GM21423 (cell line): ENCODE data around the gene LTBP2.
"Not testable (repeated sequence)": the region's sequence is repeated elsewhere in the genome, so short reads cannot be mapped to it uniquely, and the experiment has no call there.

ENCODE experiments used
- ATAC-seq: cut with Tn5 transposase; IDR thresholded peaks from one replicate; pipeline ENCODE4 v1.9.1; 2021; ENCODE audit warnings: mild to moderate bottlenecking, moderate library complexity; ENCODE audit not compliant: unreplicated experiment

Gene LTBP2

DNA sequence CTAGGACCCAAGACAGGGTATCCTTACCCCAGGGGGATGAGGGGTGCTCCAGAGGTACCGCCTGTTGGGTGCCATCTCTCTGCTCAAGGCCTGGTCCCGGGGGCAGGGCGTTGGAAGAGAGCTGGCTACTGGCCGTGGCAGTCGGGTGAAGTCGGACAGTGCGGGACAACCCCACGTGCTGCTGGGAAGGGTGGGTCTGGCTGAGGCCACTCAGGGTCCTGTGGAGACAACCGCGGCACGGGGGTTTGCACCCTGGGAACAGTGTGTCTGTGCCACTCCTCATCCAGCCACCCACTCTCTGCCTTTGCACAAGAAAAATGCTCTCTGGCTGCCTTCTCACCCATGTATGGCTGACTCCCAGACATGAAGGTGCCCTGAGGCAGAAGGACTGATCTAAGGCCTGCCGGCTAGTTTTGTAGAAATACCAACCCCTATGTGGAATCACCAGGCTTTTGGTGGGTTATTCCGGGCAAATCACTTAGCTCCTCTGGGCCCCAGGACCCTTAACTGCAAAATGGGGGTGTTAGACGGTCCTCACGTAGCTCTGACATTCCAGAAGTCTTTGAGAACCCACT lies 56.5 kb downstream of the LTBP2 start:
- no peak for ATAC-seq

DNA sequence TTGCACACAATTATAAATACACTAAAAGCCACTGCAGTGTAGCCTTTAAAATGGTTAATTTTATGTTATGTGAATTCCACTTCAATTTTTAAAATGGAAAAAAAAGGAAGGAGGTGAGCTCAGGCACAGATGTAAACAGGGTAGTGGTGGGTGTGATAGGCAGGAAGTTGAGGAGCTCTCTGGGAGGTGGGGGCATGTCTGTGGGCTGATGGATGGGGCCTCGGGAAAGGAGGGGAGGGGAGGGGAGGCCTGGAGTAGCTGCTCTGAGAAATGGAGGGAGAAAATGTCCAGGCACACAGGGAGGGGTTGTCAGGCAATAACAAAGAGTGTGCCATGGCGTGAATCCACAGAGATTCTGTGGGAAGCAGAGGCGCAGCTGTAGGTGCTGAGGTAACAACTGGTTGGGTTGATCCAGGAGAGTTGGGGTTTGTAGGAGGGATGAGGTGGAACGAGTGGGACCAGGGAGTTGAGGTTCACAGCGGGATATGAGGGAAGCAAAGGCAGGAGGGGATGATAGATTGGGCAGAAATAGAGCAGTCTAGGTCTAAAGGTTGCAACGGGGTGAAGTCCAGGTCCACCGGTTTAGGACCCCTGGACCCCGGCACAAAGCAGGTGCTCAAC lies 57.2 kb downstream of the LTBP2 start:
- ATAC-seq = no peak

DNA sequence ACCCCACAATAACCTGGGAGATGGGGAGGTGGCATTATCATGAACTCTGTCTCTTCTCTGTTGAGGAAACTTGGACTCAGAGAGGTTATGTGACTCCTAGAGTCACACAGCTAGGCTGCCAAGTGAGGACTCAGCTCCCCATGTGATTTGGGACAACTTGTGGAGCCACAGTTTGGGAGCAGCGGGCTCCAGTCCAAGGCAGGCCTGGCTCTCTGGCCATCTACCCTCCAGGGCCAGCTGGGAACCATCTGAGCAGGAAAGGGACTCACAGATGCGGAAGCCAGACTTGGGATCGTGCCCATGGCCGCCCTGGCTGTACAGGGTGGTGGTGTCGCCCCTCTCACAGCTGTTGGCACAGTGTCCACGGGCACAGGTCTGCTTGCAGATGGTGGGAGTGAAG lies 59.4 kb downstream of the LTBP2 start:
- no peak for ATAC-seq

DNA sequence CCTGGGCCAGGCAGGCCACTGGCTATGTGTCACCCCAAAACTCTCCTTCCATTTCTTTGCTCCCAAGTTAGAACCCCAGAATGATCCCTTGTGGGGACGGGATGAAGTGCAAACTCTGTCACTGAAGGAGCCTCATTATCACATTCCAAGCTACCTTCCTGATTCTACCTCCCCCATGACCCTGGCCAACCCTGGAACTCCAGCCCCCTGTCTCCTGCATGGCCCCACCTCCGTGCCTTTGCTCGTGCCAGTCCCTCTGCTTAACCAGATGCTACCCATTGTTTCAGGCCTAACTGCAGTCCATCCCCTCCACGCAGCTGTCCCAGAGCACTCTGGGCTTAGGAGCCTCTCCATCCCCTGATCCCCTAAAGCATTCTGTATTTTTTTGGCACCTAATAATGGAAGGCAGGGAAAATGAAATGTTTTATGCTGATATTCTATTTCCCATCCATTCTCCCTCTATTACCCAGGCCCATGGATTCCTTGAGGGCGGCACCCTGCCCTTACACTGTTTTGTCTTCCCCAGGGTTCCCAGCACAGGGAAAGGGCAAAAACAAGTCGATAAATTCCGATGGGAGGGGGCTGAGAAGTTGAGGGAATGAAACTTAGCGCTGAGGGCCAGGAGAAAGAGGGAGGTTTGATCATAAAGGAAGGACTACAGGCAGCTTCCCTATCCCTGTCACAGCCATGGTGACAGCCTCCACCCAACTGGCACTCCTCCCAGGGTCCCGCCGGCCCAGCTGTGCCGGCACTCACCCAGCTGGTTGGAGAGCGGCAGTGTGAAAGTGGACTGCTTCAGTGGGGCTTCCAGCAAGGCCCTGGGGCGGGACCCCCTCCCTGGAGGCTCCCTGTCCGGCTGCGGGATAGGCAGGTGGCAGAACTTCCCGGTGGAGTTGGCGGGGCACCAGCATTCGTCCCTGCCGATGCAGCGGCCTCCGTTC lies 60.3 kb downstream of the LTBP2 start:
- ATAC-seq = no peak

DNA sequence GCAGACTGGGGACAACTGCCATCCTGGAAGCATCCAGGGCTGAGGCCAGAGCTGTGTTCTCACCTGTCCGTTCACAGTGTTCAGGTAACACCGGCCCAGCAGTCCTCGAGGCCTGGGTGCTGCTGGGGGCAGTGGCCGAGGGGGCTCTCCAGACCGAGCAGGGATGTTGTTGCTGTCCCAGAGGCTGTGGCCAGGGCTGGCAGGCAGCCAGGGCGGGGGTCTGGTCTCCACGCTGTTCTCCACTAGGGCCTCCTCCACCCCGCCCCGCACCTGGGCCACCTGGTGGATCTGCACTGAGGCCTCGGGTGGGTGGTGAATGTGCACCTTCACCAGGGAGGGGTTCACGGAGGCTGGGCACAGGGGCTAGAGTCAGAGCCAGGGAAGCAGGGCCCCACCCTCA lies 61.0 kb downstream of the LTBP2 start:
- ATAC-seq = no peak

DNA sequence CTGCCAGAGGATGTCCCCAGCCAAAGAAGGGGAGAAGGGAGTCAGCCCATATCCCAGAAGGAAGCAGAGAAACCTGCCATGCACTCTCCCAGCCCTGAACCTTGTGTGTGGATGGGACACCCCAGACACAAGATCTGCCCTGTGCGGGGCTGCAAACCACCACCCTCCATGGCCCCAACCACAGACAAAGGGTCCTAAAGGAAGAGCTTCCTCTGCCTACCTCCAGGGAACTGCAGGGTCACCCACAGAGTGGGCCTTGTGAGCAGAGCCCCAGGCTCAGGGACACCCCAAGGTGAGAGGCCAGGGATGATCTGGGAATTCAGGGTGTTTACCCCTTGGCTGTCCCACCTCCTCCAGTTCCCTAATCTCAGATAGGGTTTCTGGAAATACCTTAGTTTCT lies 62.0 kb downstream of the LTBP2 start:
- ATAC-seq = no peak

DNA sequence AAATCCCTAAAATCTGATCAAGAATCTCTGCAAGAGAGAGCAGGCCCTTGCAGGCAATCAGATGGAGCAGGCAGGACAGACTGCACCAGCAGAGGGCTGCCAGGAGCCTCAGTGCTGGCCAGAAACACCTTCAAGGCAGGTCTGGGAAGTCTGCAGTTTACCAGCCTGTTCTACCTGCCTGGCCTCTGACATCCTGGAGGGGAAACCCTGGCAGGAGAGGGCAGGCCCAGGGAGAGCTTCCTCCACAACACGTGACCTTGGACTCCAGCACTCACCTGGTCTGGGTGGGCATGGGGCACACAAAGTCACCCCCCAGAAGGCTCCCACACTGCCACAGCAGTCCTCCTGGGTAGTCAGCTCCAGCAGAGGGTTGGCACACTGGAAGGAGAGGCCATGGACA lies 62.4 kb downstream of the LTBP2 start:
- no peak for ATAC-seq

DNA sequence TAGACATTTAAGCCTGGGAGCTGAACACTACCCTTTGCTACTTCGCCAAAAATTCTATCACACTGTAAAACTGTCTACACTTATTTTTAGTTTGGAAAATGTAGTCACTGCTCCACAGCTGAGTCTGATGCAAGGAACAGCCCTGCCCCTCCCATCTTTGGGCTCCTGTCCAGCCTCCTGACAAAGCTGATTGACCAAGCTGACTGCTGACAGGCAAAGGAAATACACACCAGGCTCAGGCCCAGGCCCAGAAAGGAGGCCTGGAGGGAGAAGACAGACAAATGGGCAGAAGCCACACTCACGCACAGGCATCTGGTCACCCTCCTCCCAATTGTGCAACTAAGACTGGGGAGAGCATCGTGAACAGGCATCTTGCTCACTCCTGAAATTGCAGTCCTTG lies 63.2 kb downstream of the LTBP2 start:
- ATAC-seq = no peak

DNA sequence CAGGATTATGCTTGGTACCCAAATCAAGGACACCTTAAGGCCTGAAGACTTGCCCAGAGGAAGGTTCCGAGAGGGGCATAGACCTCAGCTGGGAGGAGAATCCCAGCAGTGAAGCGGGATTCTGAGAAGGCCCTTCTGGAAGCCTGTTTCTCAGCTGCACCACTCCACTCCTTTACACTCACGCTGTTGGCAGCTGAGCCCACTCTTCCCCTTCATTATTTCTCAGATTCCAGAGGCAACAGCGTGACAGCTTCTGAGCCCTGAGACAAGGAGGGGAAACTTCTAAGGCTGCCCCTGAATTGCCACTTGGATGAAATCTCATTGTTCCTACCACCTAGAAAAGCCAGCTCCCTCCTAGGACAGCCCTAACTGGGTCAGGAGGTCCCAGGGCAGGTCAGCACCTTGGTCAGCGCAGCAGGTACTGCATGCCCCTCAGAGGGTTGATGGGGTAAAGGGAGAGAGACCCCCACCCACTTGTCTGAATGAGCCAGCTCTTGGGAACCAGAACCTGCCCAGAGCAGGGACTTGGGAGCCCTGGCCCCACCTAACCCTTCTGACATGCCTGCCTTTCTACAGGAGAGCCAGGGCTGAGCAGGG lies 64.6 kb downstream of the LTBP2 start:
- ATAC-seq = no peak

DNA sequence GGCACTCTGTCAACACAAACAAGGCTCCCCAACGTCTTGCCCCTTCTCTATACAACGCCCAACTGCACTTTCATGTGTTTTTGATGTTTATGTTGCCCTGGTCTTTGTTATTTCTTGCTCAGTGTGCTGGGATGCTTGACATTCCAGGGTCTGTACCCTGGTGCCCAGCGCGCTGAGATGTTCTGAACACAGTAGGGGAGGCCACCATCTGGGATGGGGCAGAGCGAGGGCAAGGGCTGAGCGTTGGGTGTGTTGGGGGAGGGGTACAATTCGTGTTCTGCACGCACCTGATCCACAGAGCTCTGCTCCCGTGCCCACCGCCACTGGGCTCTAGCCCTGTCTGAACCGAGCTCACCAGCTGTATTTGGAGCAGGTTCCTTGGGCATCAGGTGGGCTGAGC lies 65.6 kb downstream of the LTBP2 start:
- no peak for ATAC-seq

DNA sequence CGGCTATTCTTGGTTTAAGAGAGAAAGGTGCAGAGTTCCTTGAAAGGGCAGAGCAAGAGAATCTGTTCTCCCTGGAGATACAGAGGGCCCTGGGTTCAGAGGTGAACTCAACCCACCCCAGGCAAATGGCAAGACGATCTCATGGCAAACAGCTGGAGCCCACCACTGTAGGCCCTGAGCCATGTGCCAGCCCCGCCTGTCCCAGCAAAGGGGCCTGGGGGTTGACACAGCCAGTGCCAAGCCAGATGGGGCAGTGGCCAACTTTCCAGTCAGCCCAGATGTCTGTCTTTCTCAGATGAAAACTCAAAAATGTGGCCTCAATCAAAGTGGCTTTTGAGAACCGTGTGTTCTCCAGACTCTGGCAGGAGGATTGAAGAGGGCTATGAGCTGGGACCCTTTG lies 66.7 kb downstream of the LTBP2 start:
- no peak for ATAC-seq

DNA sequence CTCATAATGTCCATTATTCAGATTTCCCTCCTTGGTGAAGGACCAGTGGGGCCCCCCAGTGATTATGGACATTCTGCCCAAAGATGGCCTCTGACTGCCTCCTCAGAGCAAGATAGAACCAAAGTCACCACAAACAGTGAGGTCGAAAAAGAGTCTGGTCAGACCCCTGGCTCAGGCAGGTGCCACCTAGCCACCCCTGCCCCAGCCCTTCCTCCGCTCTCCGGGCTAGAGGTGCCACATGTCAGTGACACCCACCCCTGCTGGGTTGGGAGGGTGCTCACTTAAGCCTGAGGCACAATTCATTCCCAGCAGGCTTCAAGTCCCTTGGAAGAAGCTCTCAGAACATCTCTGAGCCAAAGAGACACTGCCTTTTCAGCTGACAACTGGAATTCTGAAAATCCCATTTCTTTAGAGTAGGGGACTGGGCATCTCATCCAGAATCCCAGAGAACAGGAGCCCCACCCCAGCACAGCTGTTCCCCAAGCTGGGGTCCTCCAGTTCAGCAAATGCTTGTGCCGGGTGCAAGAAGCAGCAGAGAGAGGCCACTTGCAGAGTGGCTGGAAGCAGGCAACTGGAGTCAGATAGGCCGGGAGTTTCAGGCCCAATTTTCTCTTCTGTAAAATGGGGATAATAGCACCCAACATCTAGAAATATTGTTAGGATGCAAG lies 68.1 kb downstream of the LTBP2 start:
- ATAC-seq = no peak

DNA sequence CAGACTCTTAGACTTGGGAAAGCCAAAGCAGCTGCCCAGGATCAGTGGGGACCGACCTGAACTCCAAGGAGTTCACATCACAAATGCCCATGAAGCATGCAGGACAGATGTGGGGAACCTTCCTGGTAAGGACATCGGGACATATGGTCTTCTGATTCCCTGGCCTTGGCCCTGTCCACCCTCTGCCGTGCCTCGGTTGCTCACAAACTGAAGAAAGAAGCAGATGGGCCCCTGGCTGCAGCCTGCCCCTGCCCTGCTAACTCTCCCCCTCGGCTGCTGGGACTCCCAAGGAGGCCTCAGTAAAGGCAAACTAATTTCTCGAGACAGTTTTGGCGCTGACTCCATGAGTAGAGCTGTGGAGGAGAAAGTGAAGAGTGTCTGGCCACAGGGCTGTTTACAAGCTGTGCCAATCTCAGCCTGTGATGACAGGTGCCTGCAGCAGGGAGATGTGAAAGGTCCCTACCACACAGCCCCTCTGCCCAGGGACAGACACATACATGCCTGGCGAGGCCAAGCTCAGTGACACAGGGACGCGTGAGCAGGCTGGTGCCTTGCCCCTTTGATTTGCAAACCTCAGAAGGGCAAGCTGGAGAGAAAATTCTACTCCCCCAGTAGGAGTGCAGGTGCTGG lies 69.9 kb downstream of the LTBP2 start:
- no peak for ATAC-seq

DNA sequence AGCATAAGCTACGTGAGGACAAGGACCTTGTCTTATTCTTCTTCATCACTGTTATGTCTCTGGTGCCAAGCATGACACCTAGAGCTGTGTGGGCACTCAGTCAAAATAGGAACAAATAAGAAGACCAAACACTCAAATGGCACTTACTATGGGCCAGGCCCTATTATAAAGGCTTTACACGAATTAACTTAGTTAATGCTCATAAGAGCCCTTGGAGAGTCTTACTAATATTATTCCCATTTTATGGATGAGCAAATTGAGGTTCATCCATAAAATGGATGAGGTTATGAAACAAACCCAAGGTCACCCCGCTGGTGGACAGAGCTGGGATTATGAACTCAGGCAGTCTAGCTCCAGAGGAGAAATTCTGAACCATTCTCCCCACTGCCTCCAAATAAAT lies 70.8 kb downstream of the LTBP2 start:
- ATAC-seq = no peak

DNA sequence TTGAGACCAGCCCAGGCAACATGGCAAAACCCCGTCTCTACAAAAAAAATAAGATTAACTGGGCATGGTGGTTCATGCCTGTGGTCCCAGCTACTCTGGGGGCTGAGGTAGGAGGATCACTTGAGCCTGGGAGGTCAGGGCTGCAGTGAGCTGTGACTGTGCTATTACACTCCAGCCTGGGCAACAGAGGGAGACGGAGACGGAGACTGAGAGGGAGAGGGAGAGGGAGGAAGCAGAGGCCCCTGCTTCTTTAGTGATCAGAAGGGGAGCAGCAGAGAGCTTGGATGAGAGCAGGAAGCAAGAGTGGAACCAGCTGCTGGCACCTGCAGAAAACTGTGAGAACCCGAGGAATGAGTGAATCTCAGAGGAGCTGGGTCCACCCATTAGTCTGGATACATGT lies 72.5 kb downstream of the LTBP2 start:
- no peak for ATAC-seq

DNA sequence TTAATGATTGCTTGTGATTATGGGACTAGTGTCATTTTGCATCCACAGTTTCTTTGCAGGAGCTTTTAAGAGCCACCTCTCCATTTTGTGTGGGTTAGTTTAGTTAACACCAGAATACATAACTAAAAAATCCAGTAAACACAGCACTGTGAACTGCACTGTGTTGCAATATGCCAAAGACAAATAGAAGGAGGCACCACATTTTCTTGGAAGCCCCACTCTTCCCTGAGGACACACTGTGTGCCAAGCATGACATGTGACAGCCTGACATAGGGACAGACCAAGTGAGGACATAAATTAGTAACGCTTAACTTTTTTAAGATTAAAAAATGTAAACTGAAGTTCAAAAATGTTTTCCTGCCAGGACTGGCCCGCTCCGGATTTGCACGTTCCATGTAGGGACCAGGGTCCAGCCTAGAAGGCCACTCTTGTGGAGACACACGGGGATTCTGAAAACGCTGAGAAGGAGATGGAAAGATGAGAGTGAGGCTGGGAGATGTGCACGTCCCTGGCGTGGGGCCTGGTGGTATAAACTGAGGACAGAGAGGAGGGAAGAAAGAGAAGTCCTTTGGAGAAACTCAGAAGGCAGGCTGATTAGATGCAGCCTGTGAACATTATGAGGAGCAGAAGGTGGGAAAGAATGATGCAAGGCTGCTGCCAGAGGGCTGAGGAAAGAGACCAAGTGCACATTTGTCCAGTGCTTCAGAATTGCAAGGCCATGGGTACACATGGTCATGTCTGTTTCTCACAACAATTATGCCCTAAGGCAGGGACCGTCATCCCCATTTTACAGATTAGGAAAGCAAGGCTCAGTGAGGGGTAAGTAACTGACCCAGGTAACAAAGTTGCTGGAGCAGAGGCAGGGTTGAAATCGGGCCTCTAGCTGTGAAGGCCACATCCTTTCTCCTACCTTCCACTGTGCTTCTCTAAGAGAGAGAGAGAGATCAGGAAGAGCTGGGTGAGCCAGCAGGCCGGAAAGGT lies 73.3 kb downstream of the LTBP2 start:
- ATAC-seq = no peak

DNA sequence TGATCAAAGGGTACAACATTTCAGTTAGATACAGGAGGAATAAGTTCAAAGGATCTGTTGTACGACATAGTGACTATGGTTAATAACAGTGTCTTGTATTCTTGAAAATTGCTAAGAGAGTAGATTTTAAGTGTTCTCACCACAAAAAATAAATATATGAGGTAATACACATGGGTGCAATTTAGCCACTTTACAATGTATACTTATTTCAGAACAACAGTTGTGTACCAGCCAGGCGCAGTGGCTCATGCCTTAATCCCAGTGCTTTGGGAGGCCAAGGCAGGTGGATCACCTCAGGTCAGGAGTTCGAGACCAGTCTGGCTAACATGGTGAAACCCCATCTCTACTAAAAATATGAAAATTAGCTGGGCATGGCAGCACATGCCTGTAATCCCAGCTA lies 75.7 kb downstream of the LTBP2 start:
- ATAC-seq = not testable (repeated sequence)

DNA sequence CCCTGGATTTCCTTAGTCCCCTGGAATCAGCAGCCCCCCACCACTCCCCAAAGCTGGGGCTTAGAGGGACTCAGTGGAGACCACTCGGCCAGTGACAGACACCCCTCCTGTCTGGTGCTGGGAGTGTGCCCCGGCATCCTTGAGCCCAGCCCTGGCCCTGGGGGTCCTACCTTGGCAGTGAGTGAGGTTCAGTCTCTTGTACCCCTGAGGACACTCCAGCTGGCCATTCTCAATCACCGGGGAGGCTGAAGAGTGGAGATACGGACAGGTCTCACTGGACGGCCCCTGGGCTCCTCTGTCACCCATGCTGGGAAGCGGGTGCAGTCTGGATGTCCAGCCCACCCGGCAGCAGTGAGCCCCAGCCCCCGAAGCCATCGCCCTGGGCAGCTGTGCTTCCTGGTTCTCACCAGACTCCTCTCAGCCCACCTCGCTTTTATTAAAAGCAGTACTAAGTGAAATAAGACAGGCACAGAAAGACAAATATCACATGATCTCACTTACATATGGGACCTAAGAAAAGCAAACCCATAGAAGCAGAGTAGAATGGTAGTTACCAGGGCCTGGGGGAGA lies 76.2 kb downstream of the LTBP2 start:
- ATAC-seq = no peak

DNA sequence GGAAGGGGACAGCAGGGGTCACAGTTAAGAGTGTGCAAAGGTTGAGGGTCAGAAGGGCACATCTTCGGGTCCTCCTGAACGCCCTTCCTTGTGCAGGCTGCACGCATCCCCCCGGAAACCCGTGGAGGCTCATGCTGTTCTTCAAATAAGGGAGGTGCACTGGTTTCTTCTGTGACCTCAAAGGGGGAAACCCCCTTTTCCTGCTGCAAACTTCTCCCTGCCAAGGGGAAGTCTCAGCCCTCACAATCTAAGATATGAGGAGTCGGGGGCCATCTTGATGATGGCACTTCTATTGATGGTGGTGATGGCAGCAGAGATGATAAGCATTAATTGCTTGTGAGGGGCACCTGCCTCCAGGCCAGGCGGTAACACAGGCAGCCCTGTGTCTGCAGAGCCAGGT lies 78.5 kb downstream of the LTBP2 start:
- ATAC-seq = no peak
